SU-DHL-6 (cell line): ENCODE results near the gene JAK1.

Experiments used
- CTCF ChIP-seq: fragments of 200-600 bp; sonication (generic); IDR thresholded peaks from one replicate; pipeline ENCODE4 v1.5.1; 2017; ENCODE audit warnings: antibody characterized with exemption, mild to moderate bottlenecking, low read length, moderate library complexity; ENCODE audit not compliant: insufficient read depth, poor library complexity, severe bottlenecking
- EZH2phosphoT487 ChIP-seq: fragments of 200-600 bp; sonication (generic), shearing (Covaris generic); conservative IDR thresholded peaks from 2 replicates; pipeline ENCODE4 v1.6.1; 2018; ENCODE audit warnings: mild to moderate bottlenecking, antibody characterized with exemption, low read length, moderate library complexity, mixed read lengths

- TF ChIP-seq CTCF (no peak), EZH2phosphoT487 (no peak)
Measured at GRCh38 chr1:64986903-64987871, 20.8 kb upstream of the JAK1 start.
